ENCODE measurements around the gene SLC4A1.

DNA sequence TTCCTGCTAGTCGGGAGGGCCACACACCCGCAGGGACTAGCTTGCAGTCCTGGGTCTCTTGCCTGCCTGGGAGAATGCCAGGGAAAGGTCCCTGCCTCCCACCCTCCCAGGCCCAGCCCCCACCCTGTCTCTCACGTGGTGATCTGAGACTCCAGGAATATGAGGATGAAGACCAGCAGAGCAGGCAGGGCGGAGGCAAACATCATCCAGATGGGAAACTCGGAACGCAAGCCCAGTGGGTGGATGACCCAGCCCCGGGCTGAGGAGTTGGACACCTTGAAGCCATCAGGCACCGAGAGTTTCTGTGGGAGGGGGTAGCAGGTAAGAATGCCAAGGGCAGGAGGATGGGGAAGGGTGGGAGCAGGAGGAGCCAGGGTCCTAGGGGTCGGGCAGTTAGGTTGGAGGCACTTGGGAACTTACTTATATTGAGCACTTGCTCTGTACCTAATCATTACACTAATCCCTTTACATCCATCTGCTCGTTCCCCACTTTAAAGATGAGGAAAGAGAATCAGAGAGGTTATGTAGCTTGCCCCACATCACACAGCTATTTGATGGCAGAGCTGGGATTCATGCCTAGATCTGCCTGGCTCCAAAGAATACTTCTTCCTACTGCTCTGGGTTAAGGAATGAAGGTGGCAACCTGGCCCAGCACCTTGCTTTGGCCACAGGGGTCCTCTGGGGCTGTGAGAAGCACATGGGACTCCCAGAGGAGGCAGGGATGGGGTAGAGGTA is 13.4 kb downstream of the SLC4A1 start:
- TF ChIP-seq POLR2A (IDR thresholded peaks at IDR 0.05) (no peak), POLR2AphosphoS5 (IDR thresholded peaks at IDR 0.05) (no peak), EP300 (IDR thresholded peaks at IDR 0.05) (no peak)
- TF ChIP-seq, protein P1, sequence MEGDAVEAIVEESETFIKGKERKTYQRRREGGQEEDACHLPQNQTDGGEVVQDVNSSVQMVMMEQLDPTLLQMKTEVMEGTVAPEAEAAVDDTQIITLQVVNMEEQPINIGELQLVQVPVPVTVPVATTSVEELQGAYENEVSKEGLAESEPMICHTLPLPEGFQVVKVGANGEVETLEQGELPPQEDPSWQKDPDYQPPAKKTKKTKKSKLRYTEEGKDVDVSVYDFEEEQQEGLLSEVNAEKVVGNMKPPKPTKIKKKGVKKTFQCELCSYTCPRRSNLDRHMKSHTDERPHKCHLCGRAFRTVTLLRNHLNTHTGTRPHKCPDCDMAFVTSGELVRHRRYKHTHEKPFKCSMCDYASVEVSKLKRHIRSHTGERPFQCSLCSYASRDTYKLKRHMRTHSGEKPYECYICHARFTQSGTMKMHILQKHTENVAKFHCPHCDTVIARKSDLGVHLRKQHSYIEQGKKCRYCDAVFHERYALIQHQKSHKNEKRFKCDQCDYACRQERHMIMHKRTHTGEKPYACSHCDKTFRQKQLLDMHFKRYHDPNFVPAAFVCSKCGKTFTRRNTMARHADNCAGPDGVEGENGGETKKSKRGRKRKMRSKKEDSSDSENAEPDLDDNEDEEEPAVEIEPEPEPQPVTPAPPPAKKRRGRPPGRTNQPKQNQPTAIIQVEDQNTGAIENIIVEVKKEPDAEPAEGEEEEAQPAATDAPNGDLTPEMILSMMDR (IDR thresholded peaks at IDR 0.05), result no peak
